Lower lobe of right lung (tissue), 2 donors: ENCODE measurements around the gene TBC1D32. TPM values are rescaled to one million over a fixed set of nuclear protein-coding genes. Genes with fewer than 3 reads are reported as not detected.
"Not testable (repeated sequence)": the region's sequence is repeated elsewhere in the genome, so short reads cannot be mapped to it uniquely, and the experiment has no call there.

ENCODE experiments used
- ATAC-seq, 2 donors: fragments of 200-7000 bp; cut with Tn5 transposase; one replicate each; pipeline ENCODE4 v1.9.1; 2020 to 2022; ENCODE audit warnings: mild to moderate bottlenecking in 2 of 2, moderate library complexity in 2 of 2
- DNase-seq: peaks from one replicate; pipeline ENCODE4 v3.0.0-alpha.2; 2020
- H3K27ac ChIP-seq: fragments of 200-600 bp; one replicate; pipeline ENCODE4 v1.8.0; 2022
- H3K27me3 ChIP-seq: fragments of 200-600 bp; one replicate; pipeline ENCODE4 v1.8.0; 2022; ENCODE audit warnings: low read depth
- H3K36me3 ChIP-seq: fragments of 200-600 bp; one replicate; pipeline ENCODE4 v1.8.0; 2022; ENCODE audit warnings: mild to moderate bottlenecking
- H3K4me1 ChIP-seq: fragments of 200-600 bp; one replicate; pipeline ENCODE4 v1.8.0; 2022
- H3K4me3 ChIP-seq: fragments of 200-600 bp; one replicate; pipeline ENCODE4 v1.8.0; 2022; ENCODE audit warnings: mild to moderate bottlenecking
- H3K9me3 ChIP-seq: fragments of 200-600 bp; one replicate; pipeline ENCODE4 v1.8.0; 2022
- CTCF ChIP-seq: fragments of 200-600 bp; IDR thresholded peaks from one replicate; pipeline ENCODE4 v1.8.0; 2022; ENCODE audit warnings: antibody characterized with exemption, mild to moderate bottlenecking
- intact Hi-C: fragments of 100-400 bp; cut with DNase I; formaldehyde crosslinking; loops from one replicate; pipeline ENCODE4 v1.11.0; 2022
- total RNA-seq: library from RNA; stranded (reverse); fragmentation: NEBNext Ultra II Directional; extraction: Animal tissue kit (Norgen Biotek cat#: 25700); gene quantifications from one replicate; pipeline ENCODE4 v1.2.1, GENCODE V29; 2021
- donor health status: DM: no; HTN: yes; CAD: no; lungs with severe emphysema.

Gene TBC1D32
- total RNA-seq, 1 donor from 2014 or later = 5.0 TPM

- no peaks in the 10 kb centered on the region for H3K27me3 ChIP-seq
- no peak overlapping the region for H3K4me3 ChIP-seq
- no peak for ATAC-seq
Observed at GRCh38 chr6:121106962-121107361, 227.3 kb downstream of the TBC1D32 start.

GRCh38 chr6:121105461-121105860, 228.8 kb downstream of the TBC1D32 start:
- Histone ChIP-seq H3K4me1 (no peaks in the 10 kb centered on the region), H3K36me3 (no peaks in the 10 kb centered on the region), H3K27ac (no peak overlapping the region), H3K4me3 (no peak overlapping the region), H3K9me3 (no peaks in the 10 kb centered on the region), H3K27me3 (no peaks in the 10 kb centered on the region)
- TF ChIP-seq CTCF = no peak
- ATAC-seq (no peak), DNase-seq (no peak)
- intact Hi-C loops = no loop called here

More at GRCh38 chr6:121106962-121107361, 227.3 kb downstream of the TBC1D32 start:
- DNase-seq = no peak
- intact Hi-C loops = no loop called here
- Histone ChIP-seq H3K27ac (no peak overlapping the region), H3K4me1 (no peaks in the 10 kb centered on the region), H3K36me3 (no peaks in the 10 kb centered on the region), H3K9me3 (no peaks in the 10 kb centered on the region)
- TF ChIP-seq CTCF = no peak

GRCh38 chr6:121093928-121094327, 240.4 kb downstream of the TBC1D32 start:
- ATAC-seq (no peak), DNase-seq (no peak)
- Histone ChIP-seq H3K27ac (no peak overlapping the region), H3K27me3 (no peaks in the 10 kb centered on the region), H3K4me3 (no peak overlapping the region), H3K9me3 (no peaks in the 10 kb centered on the region), H3K4me1 (no peaks in the 10 kb centered on the region), H3K36me3 (no peaks in the 10 kb centered on the region)
- intact Hi-C loops = no loop called here
- TF ChIP-seq CTCF = no peak

- H3K36me3 ChIP-seq = no peaks in the 10 kb centered on the region
- H3K9me3 ChIP-seq = no peaks in the 10 kb centered on the region
- ATAC-seq (no peak), DNase-seq (no peak)
- intact Hi-C loops = no loop called here
- no peak overlapping the region for H3K4me3 ChIP-seq
- no peaks in the 10 kb centered on the region for H3K27me3 ChIP-seq
- no peaks in the 10 kb centered on the region for H3K4me1 ChIP-seq
- no peak for TF ChIP-seq CTCF
- H3K27ac ChIP-seq = no peak overlapping the region
Observed at GRCh38 chr6:121090492-121090891, 243.8 kb downstream of the TBC1D32 start.

GRCh38 chr6:121086876-121087275, 247.4 kb downstream of the TBC1D32 start:
- no peak for TF ChIP-seq CTCF
- Histone ChIP-seq H3K27me3 (no peaks in the 10 kb centered on the region), H3K9me3 (no peaks in the 10 kb centered on the region), H3K27ac (no peak overlapping the region), H3K4me1 (no peaks in the 10 kb centered on the region), H3K4me3 (no peak overlapping the region), H3K36me3 (no peaks in the 10 kb centered on the region)
- no peak for ATAC-seq
- DNase-seq = no peak
- intact Hi-C loops = no loop called here

- Histone ChIP-seq H3K4me3 (no peak overlapping the region), H3K36me3 (no peaks in the 10 kb centered on the region), H3K27ac (no peak overlapping the region), H3K4me1 (no peaks in the 10 kb centered on the region), H3K27me3 (no peaks in the 10 kb centered on the region), H3K9me3 (no peaks in the 10 kb centered on the region)
- TF ChIP-seq CTCF = no peak
- DNase-seq = no peak
- intact Hi-C loops = no loop called here
- ATAC-seq = no peak
Observed at GRCh38 chr6:121076119-121076518, 258.2 kb downstream of the TBC1D32 start.

- intact Hi-C loops, H3K27ac ChIP-seq, H3K4me1 ChIP-seq, H3K9me3 ChIP-seq, ATAC-seq, DNase-seq, H3K36me3 ChIP-seq, H3K27me3 ChIP-seq, H3K4me3 ChIP-seq: not testable (repeated sequence)
Observed at GRCh38 chr6:121068749-121069148, 265.5 kb downstream of the TBC1D32 start.
